Dedifferentiated amniotic fluid mesenchymal stem cell (primary cell): ENCODE measurements around the gene ASIC2.

ENCODE experiments used
- DNase-seq: peaks from one replicate; pipeline ENCODE4 v3.0.0-alpha.2; 2016; ENCODE audit errors: extremely low spot score

ASIC2 gene

GRCh38 chr17:33292981-33293867 lies at the start of gene ASIC2:
TSS of gene ASIC2 (minus strand) at chr17:33293295.
- no peak for DNase-seq

- DNase-seq, result no peak
Measured at GRCh38 chr17:33342025-33342424, 48.9 kb upstream of the ASIC2 start.

- no peak for DNase-seq
Measured at GRCh38 chr17:33338242-33338641, 45.1 kb upstream of the ASIC2 start.

DNA sequence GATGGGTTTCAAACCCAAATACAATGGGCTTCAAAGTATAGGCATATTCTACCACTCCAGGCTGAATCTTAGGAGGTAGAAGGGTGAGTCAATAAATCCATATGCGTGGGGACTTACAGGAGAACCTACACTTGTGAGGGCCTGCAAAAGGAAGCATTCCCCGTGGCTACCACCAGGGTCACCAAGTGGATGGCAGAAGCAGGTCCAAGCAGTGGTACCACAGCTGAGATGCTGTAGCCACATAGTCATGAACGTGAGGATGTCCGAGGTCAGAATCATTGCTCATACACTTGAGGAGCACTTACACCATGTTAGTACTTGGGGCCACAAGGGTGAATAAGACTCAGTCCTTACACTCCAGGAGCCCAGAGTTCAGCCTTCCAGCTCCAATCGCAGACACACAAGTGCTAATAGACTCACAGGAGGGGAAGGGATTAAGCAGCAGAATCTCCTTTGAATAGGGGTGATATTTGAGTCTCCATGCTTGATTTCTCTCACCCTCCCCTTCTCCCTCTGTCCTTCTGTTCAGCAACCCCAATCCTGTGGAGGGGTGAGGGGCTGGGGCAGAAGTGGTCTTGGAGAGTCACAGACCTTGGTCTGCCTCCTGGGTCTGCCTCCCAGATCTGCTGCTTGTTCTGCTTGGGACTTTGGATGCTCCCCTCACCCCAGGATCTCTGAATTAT lies 42.5 kb upstream of the ASIC2 start:
- DNase-seq, result no peak

DNA sequence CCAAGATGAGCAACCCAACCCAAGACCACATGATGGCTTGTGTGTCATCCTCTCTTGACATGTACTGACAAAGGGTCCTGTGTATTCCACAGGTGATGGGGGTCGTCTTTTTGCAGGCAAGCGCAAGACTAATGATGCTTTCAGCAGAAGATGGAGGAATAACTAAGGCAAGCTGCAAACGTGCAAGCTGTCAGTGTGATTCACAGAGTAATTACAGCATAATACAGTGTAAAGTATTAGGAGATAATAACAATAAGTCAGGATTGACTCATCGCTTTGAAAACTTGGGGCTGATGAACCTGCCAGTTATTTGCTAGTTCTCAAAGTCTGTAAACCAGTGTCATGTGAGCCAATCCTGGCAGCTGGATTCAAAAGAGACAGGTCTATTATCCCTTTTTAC lies 41.6 kb upstream of the ASIC2 start:
- no peak for DNase-seq

GRCh38 chr17:33330877-33331276 lies 37.8 kb upstream of the ASIC2 start:
- no peak for DNase-seq

GRCh38 chr17:33328129-33328528 lies 35.0 kb upstream of the ASIC2 start:
- DNase-seq, result no peak

DNA sequence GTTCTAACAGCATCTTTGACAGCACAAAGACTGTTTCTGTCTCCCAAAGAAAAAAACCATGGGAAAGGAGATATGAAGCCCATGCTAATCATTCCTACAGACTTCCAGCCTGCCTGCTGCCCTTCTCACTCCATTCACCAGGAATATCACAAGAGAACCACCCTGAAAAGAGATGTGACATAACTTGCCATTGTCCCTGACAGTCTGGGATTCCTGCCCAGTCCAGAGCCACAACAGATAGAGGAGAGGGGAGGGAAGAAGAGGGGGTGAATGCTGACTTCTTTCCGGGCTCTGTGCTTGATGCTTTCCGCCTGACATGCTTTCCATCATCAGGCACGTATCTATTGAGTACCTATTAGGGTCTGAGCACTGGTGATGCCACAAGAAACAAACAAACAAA lies 31.6 kb upstream of the ASIC2 start:
- no peak for DNase-seq

DNA sequence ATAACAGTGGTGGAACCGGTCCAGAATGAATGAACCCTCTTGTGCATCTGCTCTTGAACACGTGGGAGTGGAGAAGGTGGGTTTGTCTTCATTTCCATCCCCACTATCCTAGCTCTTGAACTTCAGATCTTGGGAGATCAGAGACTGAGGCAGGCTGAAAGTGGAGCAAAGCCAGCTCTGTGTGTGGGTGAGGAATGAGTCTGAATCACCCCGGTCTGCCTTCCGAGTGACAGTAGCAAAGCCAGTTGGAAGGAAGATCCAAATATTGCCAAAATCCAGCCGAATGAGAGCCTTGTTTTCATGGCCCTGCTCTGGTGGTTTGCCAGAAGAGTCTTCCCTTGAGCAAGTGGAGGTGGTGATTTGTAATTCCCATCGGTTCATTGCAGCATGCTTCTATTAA lies 29.0 kb upstream of the ASIC2 start:
- no peak for DNase-seq

DNA sequence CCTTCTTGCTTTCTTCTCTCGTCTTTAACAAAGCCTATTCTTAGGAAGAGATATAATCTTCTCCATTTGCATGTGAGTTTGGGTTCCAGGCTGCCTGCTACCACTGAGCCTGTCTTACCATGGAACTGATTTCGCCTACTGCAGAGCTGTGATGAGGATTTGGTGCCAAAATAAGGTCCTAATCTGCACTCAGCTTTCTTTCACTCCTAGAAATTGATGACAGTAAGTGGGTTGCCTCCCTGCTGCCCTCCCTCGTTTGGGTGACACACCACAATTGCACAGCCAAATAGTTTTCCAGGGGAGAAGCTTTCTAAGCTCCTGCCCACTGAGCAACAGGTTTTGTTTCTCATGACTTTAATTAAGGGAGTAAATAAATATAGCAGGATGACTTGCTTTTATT lies 25.1 kb upstream of the ASIC2 start:
- no peak for DNase-seq

DNA sequence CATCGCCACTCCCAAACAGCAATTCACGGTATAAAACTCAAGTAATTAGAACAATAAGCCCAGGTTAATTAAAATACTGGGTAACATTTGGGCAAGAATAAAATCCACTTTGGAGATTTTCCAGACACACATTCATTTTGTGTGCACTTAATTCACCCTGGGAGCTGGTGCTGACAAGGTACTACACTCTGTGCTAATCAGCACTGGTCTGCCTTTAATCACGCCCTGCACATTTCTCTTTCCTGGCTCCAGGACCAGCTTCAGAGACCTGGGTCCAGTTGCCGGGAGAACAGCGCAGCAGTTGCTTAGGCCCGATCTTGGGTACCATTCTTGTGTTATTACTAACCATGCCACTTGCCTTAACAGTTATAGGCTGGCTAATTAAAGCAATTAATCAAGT lies 23.7 kb upstream of the ASIC2 start:
- DNase-seq, result no peak

DNA sequence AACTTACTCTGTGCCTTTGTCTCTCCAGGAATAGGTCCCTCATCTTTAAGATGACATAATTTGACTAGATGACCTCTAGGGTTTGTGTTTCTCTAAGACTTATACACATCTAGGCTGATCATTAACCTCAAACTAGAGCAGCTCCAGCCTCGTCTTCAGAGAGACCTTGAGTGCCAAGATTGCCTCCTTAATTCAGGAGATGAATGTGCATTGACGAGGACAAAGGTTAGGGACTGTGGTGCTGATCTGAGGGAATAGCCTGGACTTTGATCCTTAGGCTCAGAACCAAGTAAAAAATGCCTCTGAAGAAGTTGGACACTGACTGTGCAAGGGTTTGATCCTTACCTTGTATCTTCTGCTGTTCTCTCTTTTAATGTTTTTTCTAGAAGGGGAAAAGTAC lies 17.2 kb upstream of the ASIC2 start:
- DNase-seq, result no peak

- DNase-seq, result no peak
Measured at GRCh38 chr17:33303254-33303653, 10.2 kb upstream of the ASIC2 start.

DNA sequence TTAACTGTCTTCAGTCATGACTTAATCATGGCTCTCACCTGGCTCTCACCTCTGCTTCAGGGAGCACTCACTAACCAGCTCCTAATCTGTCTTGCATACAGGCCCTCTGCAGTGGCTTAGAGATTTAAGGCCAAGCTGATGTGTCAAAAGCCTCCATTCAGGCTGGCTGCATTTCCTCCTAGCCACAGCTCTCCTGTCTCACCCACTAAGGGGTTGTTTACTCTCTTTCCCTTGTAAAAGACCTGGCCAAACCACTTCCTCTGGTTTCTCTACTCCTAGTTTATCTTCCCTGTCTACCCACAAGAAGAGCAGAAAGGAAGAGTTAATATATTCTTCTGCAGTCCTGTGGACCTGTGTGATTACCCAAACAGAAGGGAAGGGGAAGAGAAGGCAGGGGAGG lies 9.3 kb upstream of the ASIC2 start:
- DNase-seq, result no peak

GRCh38 chr17:33300241-33300640 lies 7.1 kb upstream of the ASIC2 start:
- DNase-seq, result no peak

- DNase-seq, result no peak
Measured at GRCh38 chr17:33299115-33299514, 6.0 kb upstream of the ASIC2 start.

- no peak for DNase-seq
Measured at GRCh38 chr17:33297643-33298042, 4.5 kb upstream of the ASIC2 start.

GRCh38 chr17:33294994-33295393 lies 1.9 kb upstream of the ASIC2 start:
- DNase-seq, result no peak

- no peak for DNase-seq
Measured at GRCh38 chr17:33292201-33292980, 704 bp downstream of the ASIC2 start.

- DNase-seq, result no peak
Measured at GRCh38 chr17:33291248-33292200, 1.6 kb downstream of the ASIC2 start.

DNA sequence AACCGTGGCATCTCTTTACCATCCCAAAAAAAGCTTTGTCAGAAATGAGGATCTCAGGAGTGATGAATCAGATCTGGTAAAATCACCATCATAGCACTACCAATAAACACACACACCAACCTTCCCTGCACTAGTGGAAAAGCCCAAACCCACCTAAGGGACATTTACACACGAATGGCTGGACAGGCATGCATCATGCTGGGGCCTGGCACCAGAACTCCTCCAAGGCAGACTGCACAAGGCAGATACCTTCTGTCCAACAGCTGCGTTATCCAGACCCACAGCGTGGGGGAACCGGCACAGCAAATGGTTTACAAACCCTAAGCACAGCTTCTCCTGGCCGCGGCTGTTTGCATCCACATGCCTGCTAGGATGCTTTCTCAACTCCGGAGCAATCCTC lies 2.8 kb downstream of the ASIC2 start:
- no peak for DNase-seq
